GM23248 (cell line): ENCODE results near the gene GTF3C5.

Experiments
- EZH2 ChIP-seq: fragments of 200-600 bp; sonication (generic); IDR thresholded peaks from 2 replicates; pipeline ENCODE4 v1.6.1; 2018; ENCODE audit warnings: antibody characterized with exemption, mild to moderate bottlenecking; ENCODE audit not compliant: insufficient read depth, poor library complexity, severe bottlenecking
- EZH2phosphoT487 ChIP-seq: fragments of 200-600 bp; sonication (generic); IDR thresholded peaks from 2 replicates; pipeline ENCODE4 v1.6.1; 2018; ENCODE audit warnings: antibody characterized with exemption, moderate library complexity, mild to moderate bottlenecking, low read depth; ENCODE audit not compliant: insufficient read depth

- TF ChIP-seq EZH2 = no peak
- no peak for TF ChIP-seq EZH2phosphoT487
These were observed 74.6 kb downstream of the GTF3C5 start for GRCh38 chr9:133105461-133105770.
